ENCODE data around the gene FERMT1. TPM values are rescaled to one million over a fixed set of nuclear protein-coding genes. Genes with fewer than 3 reads are reported as not detected.

Gene FERMT1
- total RNA-seq, 1 donor from 2014 or later = 9.8 TPM

GRCh38 chr20:6075428-6076219 is 47.2 kb downstream of the FERMT1 start:
- Histone ChIP-seq H3K9me3 (no peaks in the 10 kb centered on the region), H3K27ac (no peak overlapping the region), H3K4me3 (no peak overlapping the region), H3K36me3 (no peaks in the 10 kb centered on the region), H3K27me3 (no peaks in the 10 kb centered on the region), H3K4me1 (no peaks in the 10 kb centered on the region)
- intact Hi-C loops (cut with DNase I) = loop anchor here (10.0 kb wide), 1 partner anchor 551 kb away; no protein-coding TSS in a partner anchor
- TF ChIP-seq CTCF (IDR thresholded peaks at IDR 0.05) (no peak), POLR2A (IDR thresholded peaks at IDR 0.05) (no peak), POLR2AphosphoS5 (IDR thresholded peaks at IDR 0.05; ENCODE audit: insufficient read depth in 1 of 2, low read depth in 1 of 2) (no peak)
- no peak for DNase-seq (ENCODE audit: extremely low spot score in 2 of 2)

- no peaks in the 10 kb centered on the region for H3K36me3 ChIP-seq
- no peak for DNase-seq (ENCODE audit: extremely low spot score in 2 of 2)
- intact Hi-C loops (cut with DNase I) = loop anchor here (10.0 kb wide), 1 partner anchor 550 kb away; no protein-coding TSS in a partner anchor
- no peaks in the 10 kb centered on the region for H3K9me3 ChIP-seq
- H3K27me3 ChIP-seq = no peaks in the 10 kb centered on the region
- H3K4me1 ChIP-seq = no peaks in the 10 kb centered on the region
- H3K27ac ChIP-seq = no peak overlapping the region
- H3K4me3 ChIP-seq = no peak overlapping the region
- TF ChIP-seq POLR2A (IDR thresholded peaks at IDR 0.05) (no peak), CTCF (IDR thresholded peaks at IDR 0.05) (no peak), POLR2AphosphoS5 (IDR thresholded peaks at IDR 0.05; ENCODE audit: insufficient read depth in 1 of 2, low read depth in 1 of 2) (no peak)
Measured at GRCh38 chr20:6074784-6075183, 48.0 kb downstream of the FERMT1 start.

DNA sequence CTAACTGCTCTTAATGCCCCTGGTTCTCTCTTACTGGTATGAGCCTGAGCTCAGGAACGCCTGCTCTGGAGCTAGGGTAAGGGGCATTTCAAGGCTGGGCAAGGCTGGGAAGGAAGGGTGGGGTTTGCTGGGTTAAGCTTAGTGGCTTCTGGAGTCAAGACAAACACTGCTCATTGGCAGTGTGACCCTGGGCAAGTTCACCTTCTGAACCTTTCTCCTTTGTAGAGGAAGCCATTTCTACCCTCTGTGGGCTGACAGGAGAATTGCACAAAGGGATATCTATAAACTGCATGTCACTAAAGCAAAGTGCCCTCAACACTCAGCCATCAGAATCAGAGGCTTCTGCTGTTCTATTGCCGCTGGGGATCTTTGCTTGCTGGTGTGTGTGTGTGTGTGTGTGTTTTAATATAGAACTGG is 48.7 kb downstream of the FERMT1 start:
- TF ChIP-seq POLR2A (IDR thresholded peaks at IDR 0.05) (no peak), POLR2AphosphoS5 (IDR thresholded peaks at IDR 0.05; ENCODE audit: insufficient read depth in 1 of 2, low read depth in 1 of 2) (no peak), CTCF (IDR thresholded peaks at IDR 0.05) (no peak)
- DNase-seq (ENCODE audit: extremely low spot score in 2 of 2) = no peak
- Histone ChIP-seq H3K36me3 (no peaks in the 10 kb centered on the region), H3K27ac (no peak overlapping the region), H3K4me1 (no peaks in the 10 kb centered on the region), H3K9me3 (no peaks in the 10 kb centered on the region), H3K27me3 (no peaks in the 10 kb centered on the region), H3K4me3 (no peak overlapping the region)
- intact Hi-C loops (cut with DNase I) = loop anchor here (10.0 kb wide), 1 partner anchor 549 kb away; no protein-coding TSS in a partner anchor

- intact Hi-C loops (cut with DNase I) = loop anchor here (10.0 kb wide), 1 partner anchor 546 kb away; no protein-coding TSS in a partner anchor
- no peak overlapping the region for H3K4me3 ChIP-seq
- no peaks in the 10 kb centered on the region for H3K36me3 ChIP-seq
- no peak overlapping the region for H3K27ac ChIP-seq
- TF ChIP-seq POLR2A (IDR thresholded peaks at IDR 0.05) = no peak
- no peaks in the 10 kb centered on the region for H3K4me1 ChIP-seq
- no peak for DNase-seq (ENCODE audit: extremely low spot score in 2 of 2)
- H3K27me3 ChIP-seq = no peaks in the 10 kb centered on the region
- no peaks in the 10 kb centered on the region for H3K9me3 ChIP-seq
Measured at GRCh38 chr20:6070829-6071695, 51.8 kb downstream of the FERMT1 start.

GRCh38 chr20:6069669-6070068 is 53.2 kb downstream of the FERMT1 start:
- no peaks in the 10 kb centered on the region for H3K4me1 ChIP-seq
- no peak overlapping the region for H3K4me3 ChIP-seq
- no peaks in the 10 kb centered on the region for H3K27me3 ChIP-seq
- no peak overlapping the region for H3K27ac ChIP-seq
- TF ChIP-seq CTCF (IDR thresholded peaks at IDR 0.05) (no peak), POLR2AphosphoS5 (IDR thresholded peaks at IDR 0.05; ENCODE audit: insufficient read depth in 1 of 2, low read depth in 1 of 2) (no peak), POLR2A (IDR thresholded peaks at IDR 0.05) (no peak)
- H3K9me3 ChIP-seq = no peaks in the 10 kb centered on the region
- no peaks in the 10 kb centered on the region for H3K36me3 ChIP-seq
- no peak for DNase-seq (ENCODE audit: extremely low spot score in 2 of 2)
- intact Hi-C loops (cut with DNase I) = loop anchor here (10.0 kb wide), 1 partner anchor 545 kb away; no protein-coding TSS in a partner anchor
